ENCODE measurements around the gene ARID4A. TPM values are rescaled to one million over a fixed set of nuclear protein-coding genes. Genes with fewer than 3 reads are reported as not detected.

ARID4A gene
- total and polyA plus RNA-seq, 9 of the 15 experiments (the other 6 are each of a cell fraction or from before 2014, with no cell fraction given): 2.4 to 11.5 (median 8.7) TPM

GRCh38 chr14:58280954-58281787, 17.2 kb upstream of the ARID4A start (continued):
- TF ChIP-seq E2F5 (CRISPR knock-in tag; IDR thresholded peaks at IDR 0.05): no peak
- TF ChIP-seq DPF2 (IDR thresholded peaks at IDR 0.05): peak; percentile 80

DNA sequence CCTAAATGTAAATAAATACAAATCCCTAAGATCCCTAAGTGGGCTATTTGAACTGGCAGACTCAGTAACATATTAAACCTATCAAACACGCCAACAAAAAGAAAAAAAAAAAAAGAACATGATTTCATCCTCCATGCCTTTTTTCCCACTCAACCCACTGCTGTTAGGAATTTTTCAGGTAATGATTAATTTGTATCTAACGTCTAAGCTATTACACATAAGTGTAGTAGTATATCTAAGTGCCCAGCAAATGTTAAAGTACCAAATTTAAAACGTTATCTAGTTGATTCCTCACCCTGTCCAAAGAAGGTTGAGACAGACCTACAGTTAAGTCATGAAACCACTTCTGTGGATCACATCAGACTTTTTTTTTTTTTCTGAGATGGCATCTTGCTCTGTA, 16.4 kb upstream of the ARID4A start:
- Histone ChIP-seq H3K27me3 (ENCODE audit: control insufficient read depth in 2 of 2, insufficient read depth in 2 of 2, low read length in 2 of 2) (no peaks in the 10 kb centered on the region), H3K4me2 (ENCODE audit: insufficient read depth, low read length) (no peak overlapping the region), H3K9me3 (replicated peaks; ENCODE audit: control insufficient read depth, insufficient read depth, low read depth, low read length) (no peaks in the 10 kb centered on the region), H3K9me1 (ENCODE audit: control insufficient read depth, insufficient read depth, low read length) (no peaks in the 10 kb centered on the region), H3K36me3 (ENCODE audit: control insufficient read depth, insufficient read depth, low read length) (peaks cover 81% of the 10 kb centered on the region), H2AFZ (ENCODE audit: low read depth, low read length) (no peak overlapping the region), H3K4me3 (no peak overlapping the region), H4K20me1 (replicated peaks; ENCODE audit: control insufficient read depth, insufficient read depth, low read length) (peaks cover 6% of the 10 kb centered on the region), H3K79me2 (ENCODE audit: control insufficient read depth, insufficient read depth, low read length) (peaks cover 71% of the 10 kb centered on the region), H3K9ac (ENCODE audit: insufficient read depth in 1 of 2, low read depth in 2 of 2, low read length in 2 of 2) (peak overlapping the region in 1 of 2 experiments; percentile 44; a peak in 1 of 4 replicates), H3K27ac (ENCODE audit: extremely low read depth, low read depth, low read length) (peak overlapping the region; percentile 84; the same call in 2 of the 3 replicates), H3K4me1 (replicated peaks in 1 of 2; ENCODE audit: control insufficient read depth in 2 of 2, insufficient read depth in 2 of 2, low read length in 2 of 2) (peaks cover 0 to 25% of the 10 kb centered on the region in 2 experiments; a peak in 4 of 5 replicates)
- DNase-seq (ENCODE audit: extremely low read depth in 1 of 4, low spot score in 3 of 4) (no peak), FAIRE-seq (no peak), ATAC-seq (no peak)
- WGBS (ENCODE audit: insufficient coverage, low coverage, missing lambda C conversion rate): 47% methylated on average over 3 of the region's 3 CpGs
- intact Hi-C loops (cut with micrococcal nuclease): no loop called here
- POLR2A ChIA-PET: no interaction called here
- CTCF ChIA-PET (ENCODE audit: low intra/inter-chr PET ratio): no interaction called here
- no TSS peak for BruUV-seq (replicated peaks)
- in situ Hi-C loops (cut with MboI): no loop called here
- TF ChIP-seq RCOR1 (IDR thresholded peaks at IDR 0.05; ENCODE audit: borderline replicate concordance in 1 of 2, low read depth in 2 of 2, low read length in 2 of 2) (no peak), SMC3 (conservative IDR thresholded peaks at IDR 0.05; ENCODE audit: insufficient read depth, low read depth, low read length) (no peak), ELF2 (CRISPR knock-in tag; IDR thresholded peaks at IDR 0.05) (no peak), CREB1 (IDR thresholded peaks at IDR 0.05) (no peak), CREB1 (CRISPR knock-in tag; IDR thresholded peaks at IDR 0.05) (no peak), HMGN3 (IDR thresholded peaks at IDR 0.05; ENCODE audit: borderline replicate concordance, extremely low read depth, insufficient read length, low read depth, low read length) (no peak), ZC3H4 (CRISPR knock-in tag; IDR thresholded peaks at IDR 0.05; ENCODE audit: borderline replicate concordance) (no peak), PRPF4 (IDR thresholded peaks at IDR 0.05; ENCODE audit: insufficient read depth, low read depth, low read length, poor library complexity, severe bottlenecking) (no peak), RUNX1 (IDR thresholded peaks at IDR 0.05; ENCODE audit: low read depth) (no peak), JUND (IDR thresholded peaks at IDR 0.05; ENCODE audit: borderline replicate concordance, low read depth, low read length) (no peak), JUND (tag; IDR thresholded peaks at IDR 0.05; ENCODE audit: borderline replicate concordance, low read depth, low read length) (no peak)
- TF ChIP-seq, protein P1, sequence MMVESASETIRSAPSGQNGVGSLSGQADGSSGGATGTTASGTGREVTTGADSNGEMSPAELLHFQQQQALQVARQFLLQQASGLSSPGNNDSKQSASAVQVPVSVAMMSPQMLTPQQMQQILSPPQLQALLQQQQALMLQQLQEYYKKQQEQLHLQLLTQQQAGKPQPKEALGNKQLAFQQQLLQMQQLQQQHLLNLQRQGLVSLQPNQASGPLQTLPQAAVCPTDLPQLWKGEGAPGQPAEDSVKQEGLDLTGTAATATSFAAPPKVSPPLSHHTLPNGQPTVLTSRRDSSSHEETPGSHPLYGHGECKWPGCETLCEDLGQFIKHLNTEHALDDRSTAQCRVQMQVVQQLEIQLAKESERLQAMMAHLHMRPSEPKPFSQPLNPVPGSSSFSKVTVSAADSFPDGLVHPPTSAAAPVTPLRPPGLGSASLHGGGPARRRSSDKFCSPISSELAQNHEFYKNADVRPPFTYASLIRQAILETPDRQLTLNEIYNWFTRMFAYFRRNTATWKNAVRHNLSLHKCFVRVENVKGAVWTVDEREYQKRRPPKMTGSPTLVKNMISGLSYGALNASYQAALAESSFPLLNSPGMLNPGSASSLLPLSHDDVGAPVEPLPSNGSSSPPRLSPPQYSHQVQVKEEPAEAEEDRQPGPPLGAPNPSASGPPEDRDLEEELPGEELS (CRISPR knock-in tag; IDR thresholded peaks at IDR 0.05; ENCODE audit: borderline replicate concordance): no peak
- TF ChIP-seq, protein P2, sequence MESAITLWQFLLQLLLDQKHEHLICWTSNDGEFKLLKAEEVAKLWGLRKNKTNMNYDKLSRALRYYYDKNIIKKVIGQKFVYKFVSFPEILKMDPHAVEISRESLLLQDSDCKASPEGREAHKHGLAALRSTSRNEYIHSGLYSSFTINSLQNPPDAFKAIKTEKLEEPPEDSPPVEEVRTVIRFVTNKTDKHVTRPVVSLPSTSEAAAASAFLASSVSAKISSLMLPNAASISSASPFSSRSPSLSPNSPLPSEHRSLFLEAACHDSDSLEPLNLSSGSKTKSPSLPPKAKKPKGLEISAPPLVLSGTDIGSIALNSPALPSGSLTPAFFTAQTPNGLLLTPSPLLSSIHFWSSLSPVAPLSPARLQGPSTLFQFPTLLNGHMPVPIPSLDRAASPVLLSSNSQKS (CRISPR knock-in tag; IDR thresholded peaks at IDR 0.05): no peak
